Cardiac fibroblast (primary cell): ENCODE data around the gene HOXC6.

Experiments used
- DNase-seq, 2 donors: peaks; one replicate each; pipeline versions ENCODE4 v3.0.0 to v3.0.0-alpha.2; 2010; ENCODE audit warnings: low read depth in 2 of 2
- H3K4me3 ChIP-seq, 2 donors: replicated peaks in 1 of 2; 1 replicate in 1 of 2; 2 replicates in 1 of 2; pipeline ENCODE4 v1.5.1; 2011; ENCODE audit warnings: low read depth in 2 of 2, low read length in 2 of 2, mild to moderate bottlenecking in 2 of 2, moderate library complexity in 1 of 2
- CTCF ChIP-seq: IDR thresholded peaks from one replicate; pipeline ENCODE4 v1.5.1; 2011; ENCODE audit warnings: low read depth, mild to moderate bottlenecking, low read length, inconsistent platforms

Gene HOXC6

DNA sequence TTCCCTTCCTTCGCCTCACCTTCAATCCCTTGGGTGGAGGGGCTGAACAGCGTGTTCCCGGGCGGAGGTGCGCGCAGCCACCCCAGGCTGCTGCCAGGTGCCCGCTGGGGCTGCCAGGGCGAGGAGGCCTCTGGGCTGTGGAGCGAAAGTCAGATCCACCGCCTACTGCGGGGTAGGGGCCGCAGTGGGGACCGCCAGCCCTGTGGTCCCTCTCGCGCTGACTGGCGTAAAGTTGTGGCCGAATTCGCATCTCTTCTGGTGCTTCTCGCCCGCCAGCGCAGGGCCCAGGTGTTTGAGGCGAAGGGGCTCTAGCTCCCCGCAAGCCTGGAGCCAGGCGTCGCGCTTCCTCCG, 18.5 kb downstream of the HOXC6 start:
- DNase-seq, result no peak
- no peak for TF ChIP-seq CTCF
- no peak overlapping the region for H3K4me3 ChIP-seq

GRCh38 chr12:54047160-54047963, 19.1 kb downstream of the HOXC6 start:
- H3K4me3 ChIP-seq, result no peak overlapping the region
- DNase-seq, result no peak
- TF ChIP-seq CTCF, result no peak

DNA sequence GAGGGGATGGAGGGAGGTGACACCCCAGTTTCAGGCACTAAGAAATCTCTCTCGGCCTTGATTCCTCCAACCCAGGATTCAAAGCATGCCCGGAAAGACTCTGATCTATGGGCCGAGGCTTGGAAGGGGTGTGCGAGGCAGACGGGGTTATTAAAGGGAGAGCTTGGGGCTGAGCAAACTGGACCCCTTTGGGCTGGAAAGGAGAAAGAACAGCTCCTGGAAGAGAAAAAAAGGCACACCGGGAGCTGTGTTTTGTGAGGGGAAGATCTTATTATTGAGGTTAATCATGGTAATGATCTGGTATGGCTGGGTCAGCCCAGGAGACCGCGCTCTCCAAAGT, 19.7 kb downstream of the HOXC6 start:
- no peak for TF ChIP-seq CTCF
- no peak overlapping the region for H3K4me3 ChIP-seq
- no peak for DNase-seq

GRCh38 chr12:54048406-54049093, 20.3 kb downstream of the HOXC6 start:
- DNase-seq, result no peak
- TF ChIP-seq CTCF, result no peak
- H3K4me3 ChIP-seq, result no peak overlapping the region

DNA sequence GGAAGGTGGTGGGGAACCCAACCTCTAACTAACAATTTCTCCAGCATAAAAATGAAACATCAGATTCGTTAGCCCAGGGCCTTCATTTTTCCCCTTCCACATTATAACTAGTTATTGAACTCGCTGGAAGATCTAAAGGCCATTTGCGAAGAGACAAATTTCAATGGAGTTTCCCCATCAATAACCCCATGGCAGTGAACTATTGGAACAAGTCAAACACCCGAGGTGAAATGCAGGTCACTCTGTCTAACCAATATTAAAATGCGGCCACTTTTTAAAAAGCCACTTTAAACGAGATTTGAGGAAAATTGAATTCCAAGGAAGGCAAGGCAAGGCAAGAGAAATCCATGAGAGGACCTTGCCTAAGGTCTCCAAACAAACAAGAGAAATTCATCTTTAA, 20.9 kb downstream of the HOXC6 start:
- TF ChIP-seq CTCF, result no peak
- no peak overlapping the region for H3K4me3 ChIP-seq
- DNase-seq, result no peak

DNA sequence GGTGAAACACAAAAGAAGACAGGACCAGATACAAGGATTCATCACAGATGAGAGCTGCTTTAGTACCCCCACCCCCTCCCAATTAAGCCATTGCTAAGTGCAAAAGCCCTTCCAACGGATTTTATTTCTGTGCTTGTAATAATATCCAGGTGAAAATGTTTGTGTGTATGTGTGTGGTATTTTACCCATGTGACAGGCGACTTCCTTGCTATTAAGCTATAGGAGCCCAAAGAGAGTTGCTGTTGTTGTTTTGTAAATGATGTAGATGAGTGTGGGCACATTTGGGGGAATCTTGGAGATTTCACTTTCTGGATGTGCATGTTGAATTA, 22.2 kb downstream of the HOXC6 start:
- no peak for DNase-seq
- no peak overlapping the region for H3K4me3 ChIP-seq
- TF ChIP-seq CTCF, result no peak
